Measurements from ENCODE around the gene REC114.

- TF ChIP-seq MYC (IDR thresholded peaks at IDR 0.05; ENCODE audit: low read depth, low read length) (no peak), EZH2 (IDR thresholded peaks at IDR 0.05; ENCODE audit: borderline replicate concordance, low read depth, low read length, severe bottlenecking) (no peak), CTCF (IDR thresholded peaks at IDR 0.05; ENCODE audit: extremely low read depth in 1 of 2, insufficient read depth in 1 of 2, low read depth in 1 of 2, low read length in 2 of 2) (no peak), POLR2A (IDR thresholded peaks at IDR 0.05; ENCODE audit: low read depth, low read length) (no peak)
Measured at GRCh38 chr15:73607405-73607804, 164.4 kb downstream of the REC114 start.
